Karpas-422 (cell line): Measurements from ENCODE around the gene IGFLR1. TPM values are rescaled to one million over a fixed set of nuclear protein-coding genes. Genes with fewer than 3 reads are reported as not detected.

Source experiments
- DNase-seq: peaks from one replicate; pipeline ENCODE4 v3.0.0-alpha.2; 2015
- H2AFZ ChIP-seq: fragments of 200-600 bp; sonication (generic); 2 replicates; pipeline ENCODE4 v1.6.1; 2014; ENCODE audit warnings: antibody characterized with exemption, low read length, mixed read lengths
- H3K27ac ChIP-seq: fragments of 200-600 bp; sonication (generic); 2 replicates; pipeline ENCODE4 v1.5.1; 2014; ENCODE audit warnings: mild to moderate bottlenecking, low read length, moderate library complexity
- H3K27me3 ChIP-seq: fragments of 200-600 bp; sonication (generic); 2 replicates; pipeline ENCODE4 v1.6.1; 2014; ENCODE audit warnings: low read length, mixed read lengths
- H3K36me3 ChIP-seq: fragments of 200-600 bp; sonication (generic); 2 replicates; pipeline ENCODE4 v1.6.1; 2014; ENCODE audit warnings: low read length, mixed read lengths; ENCODE audit not compliant: insufficient read depth
- H3K4me1 ChIP-seq: fragments of 200-600 bp; sonication (generic); 2 replicates; pipeline ENCODE4 v1.6.1; 2014; ENCODE audit warnings: mild to moderate bottlenecking, low read length, mixed read lengths
- H3K4me2 ChIP-seq: fragments of 200-600 bp; sonication (generic); 2 replicates; pipeline ENCODE4 v1.6.1; 2014; ENCODE audit warnings: low read length, low read depth, mild to moderate bottlenecking; ENCODE audit not compliant: poor library complexity, severe bottlenecking
- H3K4me3 ChIP-seq: fragments of 200-600 bp; sonication (generic); 2 replicates; pipeline ENCODE4 v1.5.1; 2014; ENCODE audit warnings: mild to moderate bottlenecking, antibody characterized with exemption, low read length, mixed read lengths
- H3K79me2 ChIP-seq: fragments of 200-600 bp; sonication (generic); 2 replicates; pipeline ENCODE4 v1.6.1; 2014; ENCODE audit warnings: mild to moderate bottlenecking, low read length, mixed read lengths
- H3K9ac ChIP-seq: fragments of 200-600 bp; sonication (generic); 2 replicates; pipeline ENCODE4 v1.6.0; 2014; ENCODE audit warnings: low read length
- H3K9me2 ChIP-seq: fragments of 200-600 bp; sonication (generic), shearing (Covaris generic); replicated peaks from 2 replicates; pipeline ENCODE4 v1.6.0; 2014; ENCODE audit warnings: mild to moderate bottlenecking, low read length, moderate library complexity; ENCODE audit not compliant: insufficient read depth
- H3K9me3 ChIP-seq: fragments of 300-700, 200-600 bp; sonication (generic); 2 replicates; pipeline ENCODE4 v1.6.1; 2014; ENCODE audit warnings: low read length, mixed read lengths
- H4K20me1 ChIP-seq: fragments of 200-600 bp; sonication (generic); 2 replicates; pipeline ENCODE4 v1.6.1; 2014; ENCODE audit warnings: mild to moderate bottlenecking, antibody characterized with exemption, low read length, low read depth; ENCODE audit not compliant: insufficient read depth
- total RNA-seq: library from RNA; depleted of rRNA; stranded (reverse); fragments of >200 nt; shearing (Covaris generic); gene quantifications from 2 replicates; pipeline ENCODE4 v1.2.3, GENCODE V29; 2014; ENCODE audit warnings: low replicate concordance

Gene IGFLR1
- total RNA-seq, 1 experiment from 2014 or later = 1.5 TPM

DNA sequence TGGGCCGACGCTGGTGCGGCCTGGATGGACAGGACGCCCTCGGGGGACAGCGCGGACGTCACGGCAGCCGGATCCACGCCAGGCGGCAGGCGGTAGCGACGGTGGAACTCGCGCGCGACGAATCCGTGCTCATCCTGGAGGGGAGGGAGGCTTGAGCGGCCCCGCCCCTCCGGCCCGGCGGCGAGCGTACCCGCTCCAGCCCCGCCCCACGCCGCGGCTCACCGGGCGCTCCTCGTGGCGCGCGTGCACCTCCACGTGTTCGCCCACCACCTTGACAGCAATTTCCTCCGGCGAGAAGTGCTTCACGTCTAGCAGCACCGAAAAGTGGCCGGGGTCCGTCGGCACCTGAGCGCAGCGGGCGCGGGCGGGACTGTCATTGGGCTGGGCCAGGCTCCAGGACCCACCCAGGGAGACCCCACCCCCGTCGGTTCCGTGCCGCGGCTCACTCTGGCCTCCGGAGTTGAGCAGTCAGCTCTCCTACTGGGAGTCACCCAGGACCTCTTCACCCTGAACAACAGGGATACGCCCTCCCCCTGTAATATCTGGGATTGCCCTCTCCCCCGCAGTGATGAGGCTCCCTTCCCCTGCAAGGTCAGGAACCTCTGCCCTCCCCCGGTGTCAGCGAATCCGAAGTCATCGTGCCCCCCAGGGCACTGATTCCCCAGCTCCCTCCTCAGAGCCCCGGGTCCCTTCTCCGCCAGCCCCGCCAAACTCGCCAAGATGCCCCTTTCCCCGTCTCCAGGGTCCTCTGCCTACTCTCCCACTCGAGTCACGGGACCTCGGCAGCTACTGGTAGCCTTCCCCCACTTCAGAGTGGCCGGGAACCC, 13.5 kb upstream of the IGFLR1 start:
- peaks cover 10% of the 10 kb centered on the region; the same call in 1 of the 2 replicates for H4K20me1 ChIP-seq
- DNase-seq = no peak
- H3K4me3 ChIP-seq = no peak overlapping the region
- no peak overlapping the region for H3K27ac ChIP-seq
- no peak overlapping the region for H3K9ac ChIP-seq
- peaks cover 22% of the 10 kb centered on the region for H3K4me1 ChIP-seq
- no peaks in the 10 kb centered on the region for H3K9me3 ChIP-seq
- H3K36me3 ChIP-seq = peaks cover 11% of the 10 kb centered on the region
- no peaks in the 10 kb centered on the region for H3K9me2 ChIP-seq
- peaks cover 23% of the 10 kb centered on the region for H3K79me2 ChIP-seq
- no peaks in the 10 kb centered on the region for H3K27me3 ChIP-seq
- no peak overlapping the region for H3K4me2 ChIP-seq
- H2AFZ ChIP-seq = no peak overlapping the region

DNA sequence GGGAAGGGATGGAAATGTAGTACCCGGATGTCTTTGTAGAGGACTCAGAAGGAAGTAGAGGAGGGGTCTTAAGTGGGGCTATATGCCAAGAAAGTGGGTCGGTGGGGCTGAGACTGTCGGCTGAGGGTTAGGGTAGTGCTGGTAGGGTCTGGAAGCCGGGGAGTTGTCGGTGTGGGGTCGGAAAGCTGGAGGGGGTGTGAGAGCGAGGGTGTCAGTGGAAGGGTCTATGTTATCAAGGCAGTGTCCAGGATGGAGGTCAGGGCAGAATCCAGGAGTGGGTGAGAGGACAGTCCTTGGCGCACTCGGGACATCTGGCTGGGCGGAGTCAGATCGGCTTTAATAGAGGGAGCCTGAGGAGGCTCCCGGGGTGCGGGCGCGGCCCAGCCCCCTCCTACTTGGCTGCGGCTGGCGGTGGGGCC, 12.9 kb upstream of the IGFLR1 start:
- peaks cover 25% of the 10 kb centered on the region for H3K4me1 ChIP-seq
- H4K20me1 ChIP-seq = peaks cover 10% of the 10 kb centered on the region; the same call in 1 of the 2 replicates
- no peaks in the 10 kb centered on the region for H3K9me2 ChIP-seq
- H2AFZ ChIP-seq = no peak overlapping the region
- no peak overlapping the region for H3K4me2 ChIP-seq
- H3K79me2 ChIP-seq = peaks cover 24% of the 10 kb centered on the region
- no peak overlapping the region for H3K9ac ChIP-seq
- no peak overlapping the region for H3K4me3 ChIP-seq
- H3K27ac ChIP-seq = no peak overlapping the region
- H3K36me3 ChIP-seq = peaks cover 5% of the 10 kb centered on the region
- no peaks in the 10 kb centered on the region for H3K9me3 ChIP-seq
- no peak for DNase-seq
- no peaks in the 10 kb centered on the region for H3K27me3 ChIP-seq

GRCh38 chr19:35754370-35755130, 12.3 kb upstream of the IGFLR1 start:
- Histone ChIP-seq H2AFZ (no peak overlapping the region), H3K27me3 (no peaks in the 10 kb centered on the region), H3K9ac (no peak overlapping the region), H3K9me3 (no peaks in the 10 kb centered on the region), H3K4me1 (peaks cover 27% of the 10 kb centered on the region), H3K9me2 (no peaks in the 10 kb centered on the region), H3K4me3 (no peak overlapping the region), H3K79me2 (peaks cover 23% of the 10 kb centered on the region), H4K20me1 (peaks cover 10% of the 10 kb centered on the region; the same call in 1 of the 2 replicates), H3K36me3 (0 out of 2 replicates have a peak, but pooled peaks cover under 1% of the 10 kb centered on the region), H3K4me2 (no peak overlapping the region), H3K27ac (no peak overlapping the region)
- no peak for DNase-seq

GRCh38 chr19:35753634-35754369, 11.6 kb upstream of the IGFLR1 start:
- Histone ChIP-seq H3K4me2 (no peak overlapping the region), H3K4me1 (peaks cover 24% of the 10 kb centered on the region), H3K9ac (no peak overlapping the region), H3K9me3 (no peaks in the 10 kb centered on the region), H3K79me2 (peaks cover 20% of the 10 kb centered on the region), H3K36me3 (no peaks in the 10 kb centered on the region), H3K27ac (no peak overlapping the region), H3K9me2 (no peaks in the 10 kb centered on the region), H3K27me3 (no peaks in the 10 kb centered on the region), H3K4me3 (no peak overlapping the region), H2AFZ (no peak overlapping the region), H4K20me1 (peaks cover 4% of the 10 kb centered on the region; the same call in 1 of the 2 replicates)
- no peak for DNase-seq

DNA sequence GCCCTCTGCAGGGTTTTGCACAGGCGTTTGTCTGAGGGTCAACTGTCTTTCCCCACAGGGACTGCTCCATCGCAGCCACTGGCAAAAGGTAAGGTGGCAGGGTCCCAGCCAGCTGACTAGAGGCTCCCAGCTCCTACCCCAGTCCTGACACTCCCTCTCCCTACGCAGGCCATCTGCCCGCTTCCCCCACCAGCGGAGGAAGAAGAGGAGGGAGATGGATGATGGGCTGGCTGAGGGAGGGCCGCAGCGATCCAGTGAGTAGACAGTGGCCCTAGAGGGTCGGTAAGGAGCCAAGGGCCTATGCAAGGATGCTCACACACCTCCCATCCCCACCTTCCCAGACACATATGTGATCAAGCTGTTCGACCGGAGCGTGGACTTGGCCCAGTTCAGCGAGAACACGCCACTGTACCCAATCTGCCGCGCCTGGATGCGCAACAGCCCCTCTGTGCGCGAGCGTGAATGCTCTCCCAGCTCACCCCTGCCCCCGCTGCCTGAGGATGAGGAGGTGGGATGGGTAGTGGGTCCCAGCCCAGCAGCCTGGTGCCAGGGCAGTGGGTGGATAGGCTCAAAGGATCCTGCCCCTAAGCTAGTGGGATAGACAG, 10.6 kb upstream of the IGFLR1 start:
- no peak overlapping the region for H3K4me2 ChIP-seq
- H3K27ac ChIP-seq = no peak overlapping the region

DNA sequence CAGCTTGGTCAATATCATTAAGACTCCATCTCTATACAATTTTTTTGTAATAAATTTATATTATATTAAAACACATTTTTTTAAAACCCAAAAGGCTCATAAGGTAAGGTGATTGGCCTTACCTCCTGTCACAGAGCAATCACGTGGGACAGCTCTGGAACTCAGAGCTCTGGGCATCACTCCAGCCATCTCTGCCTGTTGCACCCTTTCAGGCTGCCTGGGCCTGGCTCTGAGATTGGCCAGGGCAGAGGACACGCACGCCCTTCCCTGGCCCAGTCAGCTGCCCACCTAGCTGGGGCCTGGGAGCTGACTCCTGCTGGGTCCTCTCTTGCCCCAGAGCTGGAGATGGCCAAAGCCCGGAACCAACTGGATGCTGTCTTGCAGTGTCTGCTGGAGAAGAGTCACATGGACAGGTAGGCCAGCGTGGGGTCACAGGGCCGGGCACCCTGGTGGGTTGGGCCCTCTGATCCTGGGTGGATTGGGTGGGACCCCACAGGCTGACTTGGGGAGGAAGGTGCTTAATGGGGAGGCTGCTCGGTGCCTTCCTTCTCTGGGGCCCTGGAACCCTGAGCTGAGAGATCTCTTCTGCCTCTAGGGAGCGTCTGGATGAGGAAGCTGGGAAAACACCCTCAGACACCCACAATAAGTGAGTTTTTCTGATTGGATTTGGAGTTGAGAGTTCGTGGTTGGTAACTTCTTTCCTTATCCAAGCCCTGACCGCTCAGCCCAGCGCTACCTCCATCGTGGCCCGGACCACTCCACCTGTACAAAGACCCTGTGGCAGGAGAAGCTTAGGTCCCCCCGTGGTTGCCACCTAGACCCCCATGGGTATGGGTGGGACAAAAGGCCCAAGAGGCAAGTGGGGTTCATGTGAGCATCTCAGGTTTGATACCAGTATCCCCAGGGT, 9.8 kb upstream of the IGFLR1 start:
- no peak overlapping the region for H3K4me2 ChIP-seq
- no peak overlapping the region for H3K27ac ChIP-seq
- H3K4me1 ChIP-seq = peaks cover 26% of the 10 kb centered on the region
- H4K20me1 ChIP-seq = no peaks in the 10 kb centered on the region
- H3K4me3 ChIP-seq = no peak overlapping the region
- H3K9me2 ChIP-seq = no peaks in the 10 kb centered on the region
- no peaks in the 10 kb centered on the region for H3K36me3 ChIP-seq
- no peak overlapping the region for H3K9ac ChIP-seq
- DNase-seq = no peak
- H3K9me3 ChIP-seq = no peaks in the 10 kb centered on the region
- no peaks in the 10 kb centered on the region for H3K27me3 ChIP-seq
- H3K79me2 ChIP-seq = peaks cover 19% of the 10 kb centered on the region
- no peak overlapping the region for H2AFZ ChIP-seq

More for the DNA sequence above, 10.6 kb upstream of the IGFLR1 start:
- Histone ChIP-seq H3K9ac (no peak overlapping the region), H3K27me3 (no peaks in the 10 kb centered on the region), H3K9me2 (no peaks in the 10 kb centered on the region), H2AFZ (no peak overlapping the region), H3K79me2 (peaks cover 16% of the 10 kb centered on the region), H4K20me1 (no peaks in the 10 kb centered on the region), H3K9me3 (no peaks in the 10 kb centered on the region), H3K4me3 (no peak overlapping the region), H3K4me1 (peaks cover 24% of the 10 kb centered on the region), H3K36me3 (no peaks in the 10 kb centered on the region)
- no peak for DNase-seq

- H3K27me3 ChIP-seq = no peaks in the 10 kb centered on the region
- no peaks in the 10 kb centered on the region for H3K9me2 ChIP-seq
- no peaks in the 10 kb centered on the region for H3K9me3 ChIP-seq
- H4K20me1 ChIP-seq = no peaks in the 10 kb centered on the region
- H3K4me1 ChIP-seq = peaks cover 32% of the 10 kb centered on the region
- DNase-seq = no peak
- peak overlapping the region; percentile 7; the same call in 1 of the 2 replicates for H3K4me3 ChIP-seq
- H3K79me2 ChIP-seq = peaks cover 32% of the 10 kb centered on the region
- peak overlapping the region; percentile 31 for H3K9ac ChIP-seq
- H3K4me2 ChIP-seq = peak overlapping the region; percentile 95
- H2AFZ ChIP-seq = no peak overlapping the region
- no peaks in the 10 kb centered on the region for H3K36me3 ChIP-seq
- no peak overlapping the region for H3K27ac ChIP-seq
These were observed 7.9 kb upstream of the IGFLR1 start for GRCh38 chr19:35750167-35750566.
